Panc1 (cell line): ENCODE measurements around the gene FBXW11.

ENCODE experiments used
- CTCF ChIP-seq: fragments of 450-650 bp; IDR thresholded peaks from 2 replicates; pipeline ENCODE4 v1.5.1; 2017; ENCODE audit warnings: mild to moderate bottlenecking
- POLR2AphosphoS5 ChIP-seq: IDR thresholded peaks from 2 replicates; pipeline ENCODE4 v1.6.1; 2012; ENCODE audit warnings: mild to moderate bottlenecking, low read depth, low read length, moderate library complexity
- REST ChIP-seq, 2 experiments: IDR thresholded peaks; 2 replicates each; pipeline ENCODE4 v1.6.1; 2011 to 2012; ENCODE audit warnings: low read depth in 2 of 2, control low read depth in 1 of 2, low read length in 1 of 2, mild to moderate bottlenecking in 1 of 2, moderate library complexity in 1 of 2; ENCODE audit not compliant: insufficient read depth in 1 of 2
- SIN3A ChIP-seq: IDR thresholded peaks from 2 replicates; pipeline ENCODE4 v1.6.1; 2012; ENCODE audit warnings: low read depth, mild to moderate bottlenecking, low read length, moderate library complexity, borderline replicate concordance; ENCODE audit not compliant: insufficient read depth
- TCF7L2 ChIP-seq: IDR thresholded peaks from 2 replicates; pipeline ENCODE4 v1.6.1; 2011; ENCODE audit warnings: mild to moderate bottlenecking, low read depth, low read length, inconsistent platforms

GRCh38 chr5:171871711-171872110 is 134.7 kb downstream of the FBXW11 start:
- TF ChIP-seq CTCF (no peak), SIN3A (no peak), REST (IDR thresholded peaks at IDR 0.05; ENCODE audit: insufficient read depth in 1 of 2, low read depth in 2 of 2, low read length in 1 of 2) (no peak), POLR2AphosphoS5 (no peak), TCF7L2 (no peak)
